Aorta (tissue), 5 donors: ENCODE measurements around the gene YWHAG. TPM values are rescaled to one million over a fixed set of nuclear protein-coding genes. Genes with fewer than 3 reads are reported as not detected.
A peak's percentile ranks its signal among the peaks of the same experiment; 100 is the strongest.

Source experiments
- ATAC-seq: fragments of 200-7000 bp; cut with Tn5 transposase; one replicate; pipeline ENCODE4 v1.9.1; 2022; ENCODE audit warnings: moderate library complexity; ENCODE audit not compliant: low FRiP score
- DNase-seq, 2 donors: peaks; one replicate each; pipeline ENCODE4 v3.0.0-alpha.2; 2020
- H3K27ac ChIP-seq, 2 donors: one replicate each; pipeline ENCODE4 v1.5.1; 2013; ENCODE audit warnings: low read length in 2 of 2, mild to moderate bottlenecking in 2 of 2, moderate library complexity in 2 of 2, control low read depth in 1 of 2, inconsistent platforms in 1 of 2, low read depth in 1 of 2
- H3K27me3 ChIP-seq, 2 donors: one replicate each; pipeline ENCODE4 v1.6.1; 2013; ENCODE audit warnings: control low read depth in 1 of 2, low read length in 1 of 2, mild to moderate bottlenecking in 1 of 2, moderate library complexity in 1 of 2; ENCODE audit not compliant: insufficient read depth in 2 of 2, control insufficient read depth in 1 of 2
- H3K36me3 ChIP-seq, 2 donors: one replicate each; pipeline ENCODE4 v1.6.1; 2013; ENCODE audit warnings: control low read depth in 1 of 2, low read length in 1 of 2, mild to moderate bottlenecking in 1 of 2; ENCODE audit not compliant: insufficient read depth in 2 of 2, control insufficient read depth in 1 of 2
- H3K4me1 ChIP-seq, 2 donors: one replicate each; pipeline ENCODE4 v1.6.1; 2013; ENCODE audit warnings: low read length in 2 of 2, control low read depth in 1 of 2, mild to moderate bottlenecking in 1 of 2, moderate library complexity in 1 of 2; ENCODE audit not compliant: insufficient read depth in 2 of 2, control insufficient read depth in 1 of 2
- H3K4me3 ChIP-seq, 2 donors: one replicate each; pipeline ENCODE4 v1.5.1; 2013; ENCODE audit warnings: low read length in 2 of 2, control low read depth in 1 of 2, mild to moderate bottlenecking in 1 of 2
- H3K9me3 ChIP-seq: one replicate; pipeline ENCODE4 v1.6.1; 2013; ENCODE audit warnings: mild to moderate bottlenecking, low read length; ENCODE audit not compliant: control insufficient read depth
- WGBS, 2 donors: extraction: QIAGEN DNeasy Blood & Tissue Kit; methylation state at CpG; one replicate each; pipeline ENCODE4 v1.1.7; 2013; 5-methylcytosine and 5-hydroxymethylcytosine counted together
- intact Hi-C, 2 donors: fragments of 100-400 bp; cut with DNase I; formaldehyde crosslinking; loops; one replicate each; pipeline versions ENCODE4 v1.14.2 to v1.15.0; 2022
- polyA plus RNA-seq, 2 donors: library from polyadenylated mRNA; stranded (reverse); fragments of 200-250 nt; gene quantifications; one replicate each; pipeline ENCODE4 v1.2.3, GENCODE V29; 2013
- total RNA-seq, 2 donors: library from RNA; stranded (reverse); fragmentation: NEBNext Ultra II Directional; extraction: Animal tissue kit (Norgen Biotek cat#: 25700); gene quantifications; one replicate each; pipeline ENCODE4 v1.2.1, GENCODE V29; 2021
- donor health status: healthy with polysubstance abuse.
- donor health status: Bipolar disorder and iron deficiency.
- donor health status: DM: no; HTN: no; CAD: no.
- donor health status: DM: no; HTN: no; CAD: no.
- donor health status: DM: yes; HTN: yes; CAD: no.

YWHAG gene
- total and polyA plus RNA-seq, 4 donors: 40.0 to 121 (median 81.1) TPM

GRCh38 chr7:76386691-76387260 lies 28.0 kb upstream of the YWHAG start:
- intact Hi-C loops: no loop called here
- ATAC-seq (no peak), DNase-seq (no peak)
- WGBS, 2 donors: 74 to 75% methylated on average over 11 of the region's 11 CpGs
- Histone ChIP-seq H3K27ac (no peak overlapping the region), H3K9me3 (no peaks in the 10 kb centered on the region), H3K4me1 (no peaks in the 10 kb centered on the region), H3K4me3 (no peak overlapping the region), H3K36me3 (no peaks in the 10 kb centered on the region), H3K27me3 (no peaks in the 10 kb centered on the region)

- no peaks in the 10 kb centered on the region for H3K4me1 ChIP-seq
- intact Hi-C loops: no loop called here
- H3K4me3 ChIP-seq: no peak overlapping the region
- H3K36me3 ChIP-seq: no peaks in the 10 kb centered on the region
- 79 to 84% methylated on average over 13 of the region's 13 CpGs for WGBS, 2 donors
- ATAC-seq: no peak
- no peak for DNase-seq
- H3K27ac ChIP-seq: no peak overlapping the region
- H3K9me3 ChIP-seq: no peaks in the 10 kb centered on the region
- H3K27me3 ChIP-seq: no peaks in the 10 kb centered on the region
Measured at GRCh38 chr7:76383089-76383944, 24.5 kb upstream of the YWHAG start.

DNA sequence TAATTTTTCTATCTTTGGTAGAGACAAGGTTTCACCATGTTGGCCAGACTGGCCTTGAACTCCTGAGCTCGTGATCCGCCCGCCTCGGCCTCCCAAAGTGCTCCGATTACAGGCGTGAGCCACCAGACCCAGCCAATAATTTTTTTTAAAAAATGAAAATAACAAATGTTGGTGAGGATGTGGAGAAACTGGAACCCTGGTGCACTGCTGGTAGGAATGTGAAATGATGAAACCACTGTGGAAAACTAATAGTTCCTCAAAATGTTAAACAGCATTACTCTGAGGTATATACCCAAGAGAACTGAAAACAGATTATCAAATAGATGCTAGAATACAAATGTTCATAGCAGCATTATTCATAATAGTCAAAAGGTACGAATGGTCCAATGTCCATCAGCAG lies 23.0 kb upstream of the YWHAG start:
- WGBS, 2 donors: 96 to 97% methylated on average over 7 of the region's 7 CpGs
- no peaks in the 10 kb centered on the region for H3K27me3 ChIP-seq
- intact Hi-C loops: no loop called here
- no peak overlapping the region for H3K4me3 ChIP-seq
- ATAC-seq (no peak), DNase-seq (no peak)
- no peaks in the 10 kb centered on the region for H3K36me3 ChIP-seq
- no peak overlapping the region for H3K27ac ChIP-seq
- no peaks in the 10 kb centered on the region for H3K9me3 ChIP-seq
- H3K4me1 ChIP-seq: no peaks in the 10 kb centered on the region

- WGBS, 2 donors: 9 to 10% methylated on average over 7 of the region's 7 CpGs
Measured at GRCh38 chr7:76380623-76380966, 21.8 kb upstream of the YWHAG start.

GRCh38 chr7:76377186-76377918 lies 18.6 kb upstream of the YWHAG start:
- DNase-seq (no peak), ATAC-seq (no peak)
- Histone ChIP-seq H3K36me3 (no peaks in the 10 kb centered on the region), H3K4me3 (no peak overlapping the region), H3K9me3 (no peaks in the 10 kb centered on the region), H3K4me1 (no peaks in the 10 kb centered on the region), H3K27me3 (no peaks in the 10 kb centered on the region), H3K27ac (peak overlapping the region in 1 of 2 donors; percentile 29)
- 49 to 52% methylated on average over 9 of the region's 9 CpGs for WGBS, 2 donors
- intact Hi-C loops: no loop called here

More at GRCh38 chr7:76380623-76380966, 21.8 kb upstream of the YWHAG start:
- H3K4me1 ChIP-seq: no peaks in the 10 kb centered on the region
- ATAC-seq: no peak
- DNase-seq: no peak
- intact Hi-C loops: no loop called here
- no peaks in the 10 kb centered on the region for H3K36me3 ChIP-seq
- H3K27ac ChIP-seq: peak overlapping the region; percentile 63 to 96
- no peak overlapping the region for H3K4me3 ChIP-seq
- H3K9me3 ChIP-seq: no peaks in the 10 kb centered on the region
- H3K27me3 ChIP-seq: no peaks in the 10 kb centered on the region

DNA sequence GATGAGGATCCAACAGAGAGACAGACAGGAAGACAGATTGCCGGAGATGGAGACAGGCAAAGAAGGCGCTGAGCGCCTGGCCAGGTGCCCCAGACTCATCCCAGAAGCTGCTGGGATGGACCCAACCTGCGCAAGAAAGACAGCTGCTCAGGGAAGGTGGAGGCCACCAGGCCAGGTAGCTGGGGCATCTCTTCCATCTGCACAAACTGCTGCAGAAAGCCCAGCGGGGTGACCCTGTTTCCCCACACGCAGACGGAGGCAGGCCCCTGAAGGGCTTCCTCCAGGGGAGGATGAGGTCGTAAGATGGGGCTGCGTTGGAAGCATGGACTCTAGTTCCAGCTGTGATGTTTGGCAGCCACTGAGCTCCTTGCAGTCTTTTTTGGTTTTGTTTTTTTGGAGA lies 16.5 kb upstream of the YWHAG start:
- intact Hi-C loops: no loop called here
- 84 to 91% methylated on average over 9 of the region's 9 CpGs for WGBS, 2 donors
- ATAC-seq (no peak), DNase-seq (peak in 1 of 2 donors; percentile 54)
- Histone ChIP-seq H3K4me3 (no peak overlapping the region), H3K36me3 (no peaks in the 10 kb centered on the region), H3K27ac (no peak overlapping the region), H3K4me1 (no peaks in the 10 kb centered on the region), H3K27me3 (no peaks in the 10 kb centered on the region), H3K9me3 (no peaks in the 10 kb centered on the region)

DNA sequence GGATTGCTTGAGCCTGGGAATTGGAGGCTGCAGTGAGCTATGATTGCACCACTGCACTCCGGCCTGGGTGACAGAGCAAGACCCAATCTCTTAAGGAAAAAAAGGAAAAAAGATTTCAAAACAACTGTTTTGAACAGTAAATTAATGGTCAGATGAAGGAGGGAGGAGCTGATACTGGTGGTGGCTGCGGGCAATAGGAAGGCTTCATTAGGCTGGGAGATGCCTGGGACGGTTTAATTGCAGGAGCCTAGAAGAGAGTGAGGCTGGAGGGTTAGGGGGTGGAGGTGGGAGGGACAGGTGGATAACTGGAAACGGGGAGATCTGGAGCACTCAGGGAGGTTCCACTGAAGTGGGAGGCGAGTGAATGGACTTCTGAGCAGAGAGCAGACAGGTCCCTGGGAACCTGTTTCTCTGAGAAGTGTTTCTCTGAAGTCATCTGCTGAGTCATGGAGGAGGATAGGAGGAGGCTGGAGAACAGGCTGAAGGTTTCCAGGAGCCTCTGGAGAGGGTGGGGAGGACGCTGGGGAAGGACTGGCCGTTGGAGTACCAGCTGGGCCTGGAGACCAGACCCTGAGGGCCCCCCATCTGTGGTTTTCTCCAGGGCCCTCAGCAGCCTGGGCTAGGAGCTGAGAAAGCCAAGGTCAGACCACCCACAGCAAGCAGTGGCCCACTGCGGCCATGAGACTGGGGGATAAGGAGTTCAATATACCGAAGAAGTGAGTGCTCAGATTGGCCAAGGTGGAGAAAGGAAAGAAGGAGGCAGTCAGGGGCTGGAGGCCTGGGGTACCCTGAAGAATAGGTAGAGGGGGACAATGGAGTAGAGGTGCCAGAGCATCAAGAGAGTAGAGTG lies 14.4 kb upstream of the YWHAG start:
- DNase-seq: peak in 1 of 2 donors; percentile 16
- intact Hi-C loops: no loop called here
- WGBS, 2 donors: 75 to 85% methylated on average over 9 of the region's 9 CpGs

GRCh38 chr7:76371396-76371795 lies 12.6 kb upstream of the YWHAG start:
- Histone ChIP-seq H3K27ac (no peak overlapping the region), H3K36me3 (no peaks in the 10 kb centered on the region), H3K27me3 (no peaks in the 10 kb centered on the region), H3K9me3 (no peaks in the 10 kb centered on the region), H3K4me3 (no peak overlapping the region), H3K4me1 (no peaks in the 10 kb centered on the region)
- intact Hi-C loops: no loop called here
- ATAC-seq (no peak), DNase-seq (no peak)
- 96 to 100% methylated on average over 3 of the region's 3 CpGs for WGBS, 2 donors

More for the DNA sequence above, 14.4 kb upstream of the YWHAG start:
- Histone ChIP-seq H3K27ac (no peak overlapping the region), H3K36me3 (no peaks in the 10 kb centered on the region), H3K4me1 (no peaks in the 10 kb centered on the region), H3K27me3 (no peaks in the 10 kb centered on the region), H3K4me3 (no peak overlapping the region), H3K9me3 (no peaks in the 10 kb centered on the region)
- ATAC-seq: no peak
